PC-3 (cell line): ENCODE measurements around the gene GAB1.

ENCODE experiments used
- EZH2 ChIP-seq: fragments of 300-600 bp; sonication (generic); IDR thresholded peaks from one replicate; pipeline ENCODE4 v1.6.1; 2017; ENCODE audit warnings: antibody characterized with exemption, mild to moderate bottlenecking, low read length; ENCODE audit not compliant: unreplicated experiment
- EZH2phosphoT487 ChIP-seq: fragments of 300-600 bp; sonication (generic); IDR thresholded peaks from 2 replicates; pipeline ENCODE4 v1.6.1; 2018; ENCODE audit warnings: mild to moderate bottlenecking, antibody characterized with exemption, low read length, borderline replicate concordance
- TF ChIP-seq, protein P1 (sequence below): fragments of 300-600 bp; sonication (generic); conservative IDR thresholded peaks from 2 replicates; pipeline ENCODE4 v1.5.1; 2017; ENCODE audit warnings: antibody characterized with exemption, low read depth, mild to moderate bottlenecking, low read length

DNA sequence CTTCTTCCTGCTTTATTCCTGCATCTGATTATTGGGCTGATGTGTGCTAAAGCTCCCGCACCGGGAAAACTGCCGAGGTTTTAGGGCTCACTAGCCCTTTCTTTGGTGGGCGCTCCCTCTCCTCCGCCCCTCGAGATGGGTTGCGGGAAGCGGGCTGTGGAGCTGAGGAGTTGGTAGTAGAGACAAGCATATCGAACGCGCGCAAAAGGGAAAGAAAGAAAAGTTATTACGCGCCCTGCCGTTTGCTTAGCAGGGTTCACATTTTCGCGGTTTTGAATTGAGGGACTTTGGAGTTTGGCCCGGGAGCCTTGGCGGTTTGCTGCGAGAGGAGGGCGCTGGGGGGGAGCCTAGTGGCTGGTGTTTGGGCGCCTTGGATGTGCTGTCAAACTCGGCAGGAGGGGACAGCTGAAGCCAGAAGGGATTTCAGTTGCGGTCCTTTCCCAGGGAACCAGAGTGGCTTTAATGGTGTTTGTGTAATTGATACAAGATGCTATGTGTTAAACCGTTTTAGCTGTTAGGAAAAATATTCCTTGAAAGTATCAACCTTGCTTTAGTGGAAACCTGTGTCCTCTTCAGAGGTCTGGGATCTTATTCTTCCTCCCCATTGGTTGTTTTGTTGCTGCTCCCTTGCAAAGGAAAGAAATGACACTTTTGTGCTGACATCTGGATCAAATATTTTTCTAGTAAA is 1.1 kb downstream of the GAB1 start:
- TF ChIP-seq, protein P1, sequence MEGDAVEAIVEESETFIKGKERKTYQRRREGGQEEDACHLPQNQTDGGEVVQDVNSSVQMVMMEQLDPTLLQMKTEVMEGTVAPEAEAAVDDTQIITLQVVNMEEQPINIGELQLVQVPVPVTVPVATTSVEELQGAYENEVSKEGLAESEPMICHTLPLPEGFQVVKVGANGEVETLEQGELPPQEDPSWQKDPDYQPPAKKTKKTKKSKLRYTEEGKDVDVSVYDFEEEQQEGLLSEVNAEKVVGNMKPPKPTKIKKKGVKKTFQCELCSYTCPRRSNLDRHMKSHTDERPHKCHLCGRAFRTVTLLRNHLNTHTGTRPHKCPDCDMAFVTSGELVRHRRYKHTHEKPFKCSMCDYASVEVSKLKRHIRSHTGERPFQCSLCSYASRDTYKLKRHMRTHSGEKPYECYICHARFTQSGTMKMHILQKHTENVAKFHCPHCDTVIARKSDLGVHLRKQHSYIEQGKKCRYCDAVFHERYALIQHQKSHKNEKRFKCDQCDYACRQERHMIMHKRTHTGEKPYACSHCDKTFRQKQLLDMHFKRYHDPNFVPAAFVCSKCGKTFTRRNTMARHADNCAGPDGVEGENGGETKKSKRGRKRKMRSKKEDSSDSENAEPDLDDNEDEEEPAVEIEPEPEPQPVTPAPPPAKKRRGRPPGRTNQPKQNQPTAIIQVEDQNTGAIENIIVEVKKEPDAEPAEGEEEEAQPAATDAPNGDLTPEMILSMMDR = no peak
- no peak for TF ChIP-seq EZH2
- no peak for TF ChIP-seq EZH2phosphoT487
